HEK293 (cell line): ENCODE data around the gene B3GLCT.

Source experiments
- GLI4 ChIP-seq: fragments of 450-650 bp; formaldehyde crosslinking; IDR thresholded peaks from 2 replicates; pipeline ENCODE4 v1.5.1; 2016; ENCODE audit warnings: missing biosample characterization, missing genetic modification characterization
- HOXC10 ChIP-seq: sonication (generic); formaldehyde crosslinking; IDR thresholded peaks from 2 replicates; pipeline ENCODE4 v1.8.1; 2023; ENCODE audit warnings: mild to moderate bottlenecking, missing genetic modification reagents
- KLF7 ChIP-seq: fragments of 450-650 bp; formaldehyde crosslinking; IDR thresholded peaks from 2 replicates; pipeline ENCODE4 v1.5.1; 2016; ENCODE audit warnings: missing biosample characterization, missing genetic modification characterization, borderline replicate concordance
- KLF9 ChIP-seq: fragments of 450-650 bp; formaldehyde crosslinking; IDR thresholded peaks from 2 replicates; pipeline ENCODE4 v1.5.1; 2016; ENCODE audit warnings: missing biosample characterization, missing genetic modification characterization, low read depth
- PRDM1 ChIP-seq: fragments of 450-650 bp; formaldehyde crosslinking; IDR thresholded peaks from 2 replicates; pipeline ENCODE4; 2016; ENCODE audit warnings: missing biosample characterization, missing genetic modification characterization
- SP7 ChIP-seq: fragments of 450-650 bp; formaldehyde crosslinking; IDR thresholded peaks from 2 replicates; pipeline ENCODE4 v1.5.1; 2016; ENCODE audit warnings: missing biosample characterization, missing genetic modification characterization
- YY1 ChIP-seq: fragments of 450-650 bp; formaldehyde crosslinking; IDR thresholded peaks from 2 replicates; pipeline ENCODE4 v1.5.1; 2018; ENCODE audit warnings: missing biosample characterization, missing genetic modification characterization
- ZBTB48 ChIP-seq: fragments of 450-650 bp; formaldehyde crosslinking; IDR thresholded peaks from 2 replicates; pipeline ENCODE4 v1.5.1; 2016; ENCODE audit warnings: missing biosample characterization, missing genetic modification characterization
- ZBTB7A ChIP-seq: fragments of 450-650 bp; formaldehyde crosslinking; IDR thresholded peaks from 2 replicates; pipeline ENCODE4 v1.5.1; 2016; ENCODE audit warnings: low read depth, missing biosample characterization, missing genetic modification characterization
- ZFHX2 ChIP-seq: fragments of 450-650 bp; formaldehyde crosslinking; conservative IDR thresholded peaks from 2 replicates; pipeline ENCODE4 v1.5.1; 2016; ENCODE audit warnings: missing biosample characterization, missing genetic modification characterization
- ZNF10 ChIP-seq: fragments of 450-650 bp; formaldehyde crosslinking; IDR thresholded peaks from 2 replicates; pipeline ENCODE4 v1.5.1; 2017; ENCODE audit warnings: missing biosample characterization, missing genetic modification characterization
- ZNF112 ChIP-seq: fragments of 450-650 bp; formaldehyde crosslinking; IDR thresholded peaks from 2 replicates; pipeline ENCODE4 v1.5.0; 2017; ENCODE audit warnings: missing biosample characterization, missing genetic modification characterization
- ZNF133 ChIP-seq: fragments of 450-650 bp; formaldehyde crosslinking; IDR thresholded peaks from 2 replicates; pipeline ENCODE4 v1.5.1; 2016; ENCODE audit warnings: missing biosample characterization, missing genetic modification characterization
- ZNF211 ChIP-seq: fragments of 450-650 bp; formaldehyde crosslinking; IDR thresholded peaks from 2 replicates; pipeline ENCODE4 v1.5.1; 2016; ENCODE audit warnings: low read depth, missing biosample characterization, missing genetic modification characterization
- ZNF239 ChIP-seq: fragments of 450-650 bp; formaldehyde crosslinking; IDR thresholded peaks from 2 replicates; pipeline ENCODE4 v1.5.1; 2016; ENCODE audit warnings: missing biosample characterization, missing genetic modification characterization
- ZNF266 ChIP-seq: fragments of 450-650 bp; formaldehyde crosslinking; IDR thresholded peaks from 2 replicates; pipeline ENCODE4 v1.5.1; 2016; ENCODE audit warnings: missing biosample characterization, missing genetic modification characterization, low read depth
- ZNF292 ChIP-seq: fragments of 450-650 bp; formaldehyde crosslinking; IDR thresholded peaks from 2 replicates; pipeline ENCODE4 v1.5.1; 2016; ENCODE audit warnings: low read depth, missing biosample characterization, missing genetic modification characterization, borderline replicate concordance
- ZNF335 ChIP-seq: fragments of 450-650 bp; formaldehyde crosslinking; conservative IDR thresholded peaks from 2 replicates; pipeline ENCODE4 v1.5.1; 2016; ENCODE audit warnings: missing biosample characterization, missing genetic modification characterization
- ZNF341 ChIP-seq: fragments of 450-650 bp; formaldehyde crosslinking; IDR thresholded peaks from 2 replicates; pipeline ENCODE4; 2016; ENCODE audit warnings: low read depth, missing biosample characterization, missing genetic modification characterization
- ZNF366 ChIP-seq: fragments of 450-650 bp; formaldehyde crosslinking; conservative IDR thresholded peaks from 2 replicates; pipeline ENCODE4 v1.5.1; 2016; ENCODE audit warnings: missing biosample characterization, missing genetic modification characterization
- ZNF394 ChIP-seq: fragments of 450-650 bp; formaldehyde crosslinking; IDR thresholded peaks from 2 replicates; pipeline ENCODE4 v1.5.1; 2016; ENCODE audit warnings: missing biosample characterization, missing genetic modification characterization, mild to moderate bottlenecking, moderate library complexity, borderline replicate concordance
- ZNF596 ChIP-seq: fragments of 450-650 bp; IDR thresholded peaks from 2 replicates; pipeline ENCODE4 v1.5.0; 2018; ENCODE audit warnings: missing biosample characterization, mild to moderate bottlenecking, missing genetic modification characterization, moderate library complexity
- ZNF621 ChIP-seq: fragments of 450-650 bp; formaldehyde crosslinking; IDR thresholded peaks from 2 replicates; pipeline ENCODE4 v1.5.1; 2017; ENCODE audit warnings: missing biosample characterization, missing genetic modification characterization
- ZNF654 ChIP-seq: fragments of 450-650 bp; formaldehyde crosslinking; IDR thresholded peaks from 2 replicates; pipeline ENCODE4 v1.5.1; 2016; ENCODE audit warnings: low read depth, missing biosample characterization, missing genetic modification characterization
- ZNF658 ChIP-seq: fragments of 450-650 bp; formaldehyde crosslinking; IDR thresholded peaks from 2 replicates; pipeline ENCODE4; 2016; ENCODE audit warnings: missing biosample characterization, missing genetic modification characterization
- ZNF660 ChIP-seq: fragments of 450-650 bp; IDR thresholded peaks from 2 replicates; pipeline ENCODE4 v1.5.1; 2018; ENCODE audit warnings: missing biosample characterization, mild to moderate bottlenecking, missing genetic modification characterization
- ZNF777 ChIP-seq: fragments of 450-650 bp; formaldehyde crosslinking; IDR thresholded peaks from 2 replicates; pipeline ENCODE4 v1.5.1; 2017; ENCODE audit warnings: missing biosample characterization, missing genetic modification characterization, borderline replicate concordance
- ZXDB ChIP-seq: fragments of 450-650 bp; formaldehyde crosslinking; IDR thresholded peaks from 2 replicates; pipeline ENCODE4 v1.5.1; 2016; ENCODE audit warnings: missing biosample characterization, missing genetic modification characterization
- TF ChIP-seq, protein P1 (sequence below): fragments of 450-650 bp; formaldehyde crosslinking; IDR thresholded peaks from 2 replicates; pipeline ENCODE4; 2016; ENCODE audit warnings: missing biosample characterization, missing genetic modification characterization
- TF ChIP-seq, protein P2 (sequence below): fragments of 450-650 bp; formaldehyde crosslinking; IDR thresholded peaks from 2 replicates; pipeline ENCODE4 v1.5.1; 2016; ENCODE audit warnings: missing biosample characterization, missing genetic modification characterization
- TF ChIP-seq, protein P3 (sequence below): fragments of 450-650 bp; formaldehyde crosslinking; IDR thresholded peaks from 2 replicates; pipeline ENCODE4 v1.5.1; 2016; ENCODE audit warnings: missing biosample characterization, missing genetic modification characterization

B3GLCT gene

DNA sequence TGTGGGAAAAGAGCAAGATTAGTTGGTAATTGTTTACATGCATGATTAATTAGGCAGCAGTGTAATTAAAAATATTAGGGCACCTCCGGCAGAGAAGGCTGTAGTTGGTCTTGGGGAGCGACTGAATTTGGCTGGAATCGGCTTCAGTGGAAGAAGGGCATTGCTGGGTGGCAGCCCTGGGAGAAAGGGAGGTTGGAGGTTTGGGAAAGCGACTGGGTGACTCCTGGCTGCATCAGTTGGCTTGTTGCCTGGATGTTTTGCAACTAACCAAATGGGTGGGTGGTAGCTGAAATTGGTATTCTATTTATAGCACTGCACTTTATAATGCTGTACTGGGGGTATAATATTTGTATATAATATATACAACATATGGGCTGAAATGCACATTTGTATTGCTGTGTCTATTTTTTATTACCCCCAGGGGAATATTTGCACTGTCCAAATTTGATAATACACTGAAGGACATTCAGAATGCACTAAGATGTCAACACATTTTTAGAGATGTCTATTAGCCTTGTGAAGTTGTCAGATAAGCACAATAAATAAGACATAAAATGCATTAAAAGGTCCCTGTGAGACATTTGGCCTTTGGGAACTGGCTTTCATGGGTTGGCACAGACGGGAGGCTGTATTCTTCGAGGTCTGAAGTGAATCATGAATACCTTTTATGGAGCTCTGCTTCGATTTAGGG is 1.7 kb downstream of the B3GLCT start (continued):
- TF ChIP-seq, protein P1, sequence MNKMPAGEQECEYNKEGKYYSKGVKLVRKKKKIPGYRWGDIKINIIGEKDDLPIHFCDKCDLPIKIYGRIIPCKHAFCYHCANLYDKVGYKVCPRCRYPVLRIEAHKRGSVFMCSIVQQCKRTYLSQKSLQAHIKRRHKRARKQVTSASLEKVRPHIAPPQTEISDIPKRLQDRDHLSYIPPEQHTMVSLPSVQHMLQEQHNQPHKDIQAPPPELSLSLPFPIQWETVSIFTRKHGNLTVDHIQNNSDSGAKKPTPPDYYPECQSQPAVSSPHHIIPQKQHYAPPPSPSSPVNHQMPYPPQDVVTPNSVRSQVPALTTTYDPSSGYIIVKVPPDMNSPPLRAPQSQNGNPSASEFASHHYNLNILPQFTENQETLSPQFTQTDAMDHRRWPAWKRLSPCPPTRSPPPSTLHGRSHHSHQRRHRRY (tag by site-specific recombination) = no peak
- TF ChIP-seq ZFHX2 (tag by site-specific recombination) (no peak), SP7 (tag by site-specific recombination) (no peak), ZNF654 (tag by site-specific recombination) (no peak), ZXDB (tag by site-specific recombination) (no peak), ZBTB48 (tag by site-specific recombination) (peak; percentile 78), ZNF660 (no peak), ZBTB7A (tag by site-specific recombination) (no peak), KLF7 (no peak), ZNF10 (no peak), PRDM1 (tag by site-specific recombination) (0 out of 2 replicates have a peak, but pooled peaks have one; percentile 10), ZNF366 (peak; percentile 44), ZNF211 (tag by site-specific recombination) (no peak), ZNF596 (tag by site-specific recombination) (no peak), GLI4 (tag by site-specific recombination) (no peak), YY1 (no peak), ZNF335 (tag by site-specific recombination) (0 out of 2 replicates have a peak, but pooled peaks have one; percentile 1), ZNF133 (tag by site-specific recombination) (no peak), HOXC10 (CRISPR knock-in tag) (no peak), ZNF239 (tag by site-specific recombination) (no peak), ZNF341 (tag by site-specific recombination) (no peak), ZNF777 (tag by site-specific recombination) (no peak), ZNF266 (tag by site-specific recombination) (no peak), ZNF292 (no peak), ZNF621 (no peak), ZNF394 (tag by site-specific recombination) (no peak), ZNF112 (tag by site-specific recombination) (no peak), ZNF658 (tag by site-specific recombination) (no peak), KLF9 (tag by site-specific recombination) (no peak)
- TF ChIP-seq, protein P2, sequence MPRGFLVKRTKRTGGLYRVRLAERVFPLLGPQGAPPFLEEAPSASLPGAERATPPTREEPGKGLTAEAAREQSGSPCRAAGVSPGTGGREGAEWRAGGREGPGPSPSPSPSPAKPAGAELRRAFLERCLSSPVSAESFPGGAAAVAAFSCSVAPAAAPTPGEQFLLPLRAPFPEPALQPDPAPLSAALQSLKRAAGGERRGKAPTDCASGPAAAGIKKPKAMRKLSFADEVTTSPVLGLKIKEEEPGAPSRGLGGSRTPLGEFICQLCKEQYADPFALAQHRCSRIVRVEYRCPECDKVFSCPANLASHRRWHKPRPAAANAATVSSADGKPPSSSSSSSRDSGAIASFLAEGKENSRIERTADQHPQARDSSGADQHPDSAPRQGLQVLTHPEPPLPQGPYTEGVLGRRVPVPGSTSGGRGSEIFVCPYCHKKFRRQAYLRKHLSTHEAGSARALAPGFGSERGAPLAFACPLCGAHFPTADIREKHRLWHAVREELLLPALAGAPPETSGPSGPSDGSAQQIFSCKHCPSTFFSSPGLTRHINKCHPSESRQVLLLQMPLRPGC (tag by site-specific recombination) = no peak
- TF ChIP-seq, protein P3, sequence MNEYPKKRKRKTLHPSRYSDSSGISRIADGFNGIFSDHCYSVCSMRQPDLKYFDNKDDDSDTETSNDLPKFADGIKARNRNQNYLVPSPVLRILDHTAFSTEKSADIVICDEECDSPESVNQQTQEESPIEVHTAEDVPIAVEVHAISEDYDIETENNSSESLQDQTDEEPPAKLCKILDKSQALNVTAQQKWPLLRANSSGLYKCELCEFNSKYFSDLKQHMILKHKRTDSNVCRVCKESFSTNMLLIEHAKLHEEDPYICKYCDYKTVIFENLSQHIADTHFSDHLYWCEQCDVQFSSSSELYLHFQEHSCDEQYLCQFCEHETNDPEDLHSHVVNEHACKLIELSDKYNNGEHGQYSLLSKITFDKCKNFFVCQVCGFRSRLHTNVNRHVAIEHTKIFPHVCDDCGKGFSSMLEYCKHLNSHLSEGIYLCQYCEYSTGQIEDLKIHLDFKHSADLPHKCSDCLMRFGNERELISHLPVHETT (tag by site-specific recombination) = no peak
